AG10803 (cell line): Measurements from ENCODE around the gene CHIC1.
"Not testable (repeated sequence)": the region's sequence is repeated elsewhere in the genome, so short reads cannot be mapped to it uniquely, and the experiment has no call there.

ENCODE experiments used
- DNase-seq: peaks from one replicate; pipeline ENCODE4 v3.0.0; 2010; ENCODE audit warnings: low read depth
- H3K4me3 ChIP-seq: 2 replicates; pipeline ENCODE4 v1.5.1; 2011; ENCODE audit warnings: mild to moderate bottlenecking, low read length, control low read depth
- CTCF ChIP-seq: conservative IDR thresholded peaks from 2 replicates; pipeline ENCODE4 v1.5.1; 2011; ENCODE audit warnings: mild to moderate bottlenecking, low read length, control low read depth, inconsistent platforms

CHIC1 gene

GRCh38 chrX:73563738-73564068 is 706 bp downstream of the CHIC1 start:
- no peak for TF ChIP-seq CTCF
- peak overlapping the region; percentile 71 for H3K4me3 ChIP-seq
- peak; percentile 4 for DNase-seq

DNA sequence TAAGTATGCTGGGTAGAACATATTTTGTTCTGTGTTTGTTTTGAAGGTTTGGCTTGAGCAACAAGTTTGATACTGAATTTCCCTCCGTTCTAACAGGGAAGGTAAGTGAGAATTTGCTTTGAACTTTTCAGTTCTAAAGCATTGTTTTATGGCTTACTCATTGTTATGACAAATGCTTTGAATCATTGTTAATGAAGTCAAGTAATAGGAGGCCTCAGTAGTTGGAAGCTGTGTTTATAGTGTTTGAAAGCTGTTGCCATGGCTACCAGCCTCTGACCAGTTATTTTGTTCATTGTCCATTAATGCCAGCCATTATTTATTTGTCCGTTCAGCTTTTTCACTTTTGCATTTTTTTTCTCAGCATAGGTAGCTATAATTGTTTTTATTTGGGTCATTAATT is 14.4 kb downstream of the CHIC1 start:
- no peak overlapping the region for H3K4me3 ChIP-seq
- peak; percentile 67 for DNase-seq
- no peak for TF ChIP-seq CTCF

DNA sequence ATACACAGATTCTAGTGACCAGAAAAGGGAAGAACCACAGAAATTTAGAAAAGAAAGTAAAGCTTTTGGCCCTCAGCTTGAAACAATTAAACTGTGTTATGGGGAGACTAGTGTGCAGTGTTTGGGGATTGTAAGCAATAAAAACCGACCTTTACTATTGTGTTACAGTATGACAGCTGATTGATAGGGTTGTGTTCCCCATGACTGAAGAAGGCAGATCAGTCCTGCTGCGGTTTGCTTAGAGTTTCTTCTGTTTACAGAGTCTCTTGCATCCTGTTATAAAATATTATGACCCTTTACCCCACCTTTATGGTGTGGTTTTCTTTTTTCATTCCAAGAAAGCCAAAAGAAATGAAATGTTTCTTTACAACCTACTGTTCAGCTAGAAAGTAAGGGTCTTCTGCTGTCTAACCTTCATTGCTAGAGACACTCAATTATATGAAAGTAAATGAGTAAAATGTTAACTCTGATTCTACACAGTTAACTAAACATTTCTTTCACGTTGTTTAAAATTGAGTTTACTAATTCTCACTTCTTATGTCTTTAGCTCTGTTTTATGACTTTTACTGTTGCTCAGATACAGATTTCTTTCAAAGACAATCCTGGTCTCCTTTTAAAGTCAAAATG is 18.1 kb downstream of the CHIC1 start:
- peak; percentile 0 for DNase-seq
- H3K4me3 ChIP-seq = no peak overlapping the region
- no peak for TF ChIP-seq CTCF

DNA sequence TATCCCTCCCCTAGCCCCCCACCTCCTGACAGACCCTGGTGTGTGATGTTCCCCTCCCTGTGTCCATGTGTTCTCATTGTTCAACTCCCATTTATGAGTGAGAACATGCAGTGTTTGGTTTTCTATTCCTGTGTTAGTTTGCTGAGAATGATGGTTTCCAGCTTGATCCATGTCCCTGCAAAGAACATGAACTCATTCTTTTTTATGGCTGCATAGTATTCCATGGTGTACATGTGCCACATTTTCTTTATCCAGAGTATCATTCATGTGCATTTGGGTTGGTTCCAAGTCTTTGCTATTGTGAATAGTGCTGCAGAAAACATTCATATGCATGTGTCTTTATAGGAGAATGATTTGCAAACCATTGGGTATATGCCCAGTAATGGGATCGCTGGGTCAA is 34.8 kb downstream of the CHIC1 start:
- not testable (repeated sequence) for DNase-seq, H3K4me3 ChIP-seq

GRCh38 chrX:73615022-73615421 is 52.0 kb downstream of the CHIC1 start:
- DNase-seq = no peak
- H3K4me3 ChIP-seq = no peak overlapping the region
- no peak for TF ChIP-seq CTCF

- not testable (repeated sequence) for DNase-seq, H3K4me3 ChIP-seq
These were observed 78.7 kb downstream of the CHIC1 start for GRCh38 chrX:73641669-73642068.

DNA sequence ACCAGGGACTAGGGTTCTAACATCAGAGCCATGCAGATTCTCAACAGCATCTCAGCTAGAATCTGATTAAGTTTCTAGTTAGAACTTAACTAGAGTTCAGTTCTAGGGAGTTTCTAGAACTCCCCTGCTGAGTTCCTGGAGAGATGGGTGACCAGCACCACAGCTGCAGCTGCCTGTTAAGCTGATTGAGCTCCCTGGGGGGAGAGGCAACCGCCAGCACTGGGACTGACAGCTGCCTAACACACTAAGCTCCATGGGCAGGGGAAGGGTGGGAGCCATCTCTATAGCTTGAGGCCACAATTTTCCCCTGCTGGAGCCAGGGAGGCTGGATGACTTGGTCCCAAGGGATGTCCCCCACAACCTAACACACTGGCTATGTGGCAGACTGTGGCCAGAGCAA is 84.2 kb downstream of the CHIC1 start:
- H3K4me3 ChIP-seq = no peak overlapping the region
- DNase-seq = no peak
- TF ChIP-seq CTCF = no peak

GRCh38 chrX:73647632-73648322 is 84.8 kb downstream of the CHIC1 start:
- no peak for DNase-seq
- H3K4me3 ChIP-seq = no peak overlapping the region
- no peak for TF ChIP-seq CTCF

DNA sequence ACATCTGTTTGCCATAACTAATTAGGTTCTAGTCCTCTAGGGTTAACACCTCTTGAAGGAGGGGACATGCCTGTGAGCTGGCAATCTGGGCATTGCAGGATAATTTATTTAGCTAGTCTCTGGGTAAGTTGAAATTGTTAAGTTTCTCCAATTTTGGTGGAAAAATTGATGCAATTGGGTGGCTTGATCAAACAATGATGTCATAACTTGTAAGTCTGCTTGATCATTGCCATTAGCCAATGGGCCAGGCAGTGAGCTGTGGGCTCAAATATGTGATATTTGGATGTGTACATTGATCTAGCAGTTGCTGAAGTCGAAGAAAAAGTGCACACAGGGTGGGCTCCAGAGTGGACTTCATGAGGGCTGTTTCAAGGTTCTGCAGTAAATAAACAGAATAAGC is 98.3 kb downstream of the CHIC1 start:
- H3K4me3 ChIP-seq, DNase-seq: not testable (repeated sequence)
